HG02588 (cell line): Measurements from ENCODE around the gene FAM186B.

Source experiments
- ATAC-seq: cut with Tn5 transposase; IDR thresholded peaks from one replicate; pipeline ENCODE4 v1.9.1; 2021; ENCODE audit warnings: mild to moderate bottlenecking, moderate library complexity; ENCODE audit not compliant: unreplicated experiment

The FAM186B gene

GRCh38 chr12:49554266-49554665, 51.2 kb downstream of the FAM186B start:
- no peak for ATAC-seq

GRCh38 chr12:49553512-49554088, 51.8 kb downstream of the FAM186B start:
- ATAC-seq: no peak

GRCh38 chr12:49552899-49553298, 52.5 kb downstream of the FAM186B start:
- ATAC-seq: no peak

GRCh38 chr12:49552425-49552824, 53.0 kb downstream of the FAM186B start:
- ATAC-seq: no peak

GRCh38 chr12:49552014-49552413, 53.4 kb downstream of the FAM186B start:
- no peak for ATAC-seq

GRCh38 chr12:49550693-49551252, 54.7 kb downstream of the FAM186B start:
- no peak for ATAC-seq

GRCh38 chr12:49549735-49550692, 55.4 kb downstream of the FAM186B start:
- ATAC-seq: no peak

GRCh38 chr12:49548822-49549648, 56.4 kb downstream of the FAM186B start:
- no peak for ATAC-seq

GRCh38 chr12:49548481-49548821, 57.0 kb downstream of the FAM186B start:
- no peak for ATAC-seq

GRCh38 chr12:49547090-49547690, 58.2 kb downstream of the FAM186B start:
- no peak for ATAC-seq

GRCh38 chr12:49546481-49546880, 59.0 kb downstream of the FAM186B start:
- ATAC-seq: no peak

GRCh38 chr12:49545815-49546214, 59.6 kb downstream of the FAM186B start:
- ATAC-seq: no peak

- ATAC-seq: no peak
These were observed 61.3 kb downstream of the FAM186B start for GRCh38 chr12:49543914-49544815.

GRCh38 chr12:49543221-49543913, 62.1 kb downstream of the FAM186B start:
- no peak for ATAC-seq

GRCh38 chr12:49542592-49543160, 62.8 kb downstream of the FAM186B start:
- no peak for ATAC-seq

GRCh38 chr12:49541911-49542505, 63.4 kb downstream of the FAM186B start:
- no peak for ATAC-seq

GRCh38 chr12:49541140-49541861, 64.1 kb downstream of the FAM186B start:
- no peak for ATAC-seq
